ENCODE results near the gene GOLGA2. TPM values are rescaled to one million over a fixed set of nuclear protein-coding genes. Genes with fewer than 3 reads are reported as not detected.

The GOLGA2 gene
- total RNA-seq, 1 donor: 116 TPM

GRCh38 chr9:128245421-128246151, 30.2 kb downstream of the GOLGA2 start:
- no peak overlapping the region for H3K4me3 ChIP-seq (ENCODE audit: low read depth, low read length)

GRCh38 chr9:128244837-128245231, 31.0 kb downstream of the GOLGA2 start:
- no peak for TF ChIP-seq CTCF (IDR thresholded peaks at IDR 0.05; ENCODE audit: insufficient read depth, low read depth, low read length)
- H3K4me3 ChIP-seq (ENCODE audit: low read depth, low read length): peak overlapping the region; percentile 81
- peak; percentile 96 for DNase-seq (ENCODE audit: low read depth)

More at GRCh38 chr9:128245421-128246151, 30.2 kb downstream of the GOLGA2 start:
- TF ChIP-seq CTCF (IDR thresholded peaks at IDR 0.05; ENCODE audit: insufficient read depth, low read depth, low read length): no peak
- DNase-seq (ENCODE audit: low read depth): peak; percentile 83

- TF ChIP-seq CTCF (IDR thresholded peaks at IDR 0.05; ENCODE audit: insufficient read depth, low read depth, low read length): no peak
These were observed 31.5 kb downstream of the GOLGA2 start for GRCh38 chr9:128244091-128244836.

GRCh38 chr9:128243215-128244018, 32.4 kb downstream of the GOLGA2 start:
- H3K4me3 ChIP-seq (ENCODE audit: low read depth, low read length): peak overlapping the region; percentile 81
- DNase-seq (ENCODE audit: low read depth): peak; percentile 72
- TF ChIP-seq CTCF (IDR thresholded peaks at IDR 0.05; ENCODE audit: insufficient read depth, low read depth, low read length): no peak

More at GRCh38 chr9:128244091-128244836, 31.5 kb downstream of the GOLGA2 start:
- no peak for DNase-seq (ENCODE audit: low read depth)
- H3K4me3 ChIP-seq (ENCODE audit: low read depth, low read length): peak overlapping the region; percentile 81

GRCh38 chr9:128242828-128243214, 33.0 kb downstream of the GOLGA2 start:
- H3K4me3 ChIP-seq (ENCODE audit: low read depth, low read length): no peak overlapping the region
- DNase-seq (ENCODE audit: low read depth): peak; percentile 14
- TF ChIP-seq CTCF (IDR thresholded peaks at IDR 0.05; ENCODE audit: insufficient read depth, low read depth, low read length): no peak

- no peak for TF ChIP-seq CTCF (IDR thresholded peaks at IDR 0.05; ENCODE audit: insufficient read depth, low read depth, low read length)
- no peak overlapping the region for H3K4me3 ChIP-seq (ENCODE audit: low read depth, low read length)
- no peak for DNase-seq (ENCODE audit: low read depth)
These were observed 33.7 kb downstream of the GOLGA2 start for GRCh38 chr9:128242124-128242523.
